Neural crest cell (in vitro differentiated cells): ENCODE results near the gene TAOK3. TPM values are rescaled to one million over a fixed set of nuclear protein-coding genes. Genes with fewer than 3 reads are reported as not detected.
"Not testable (repeated sequence)": the region's sequence is repeated elsewhere in the genome, so short reads cannot be mapped to it uniquely, and the experiment has no call there.

ENCODE experiments used
- DNase-seq: peaks from one replicate; pipeline ENCODE4 v3.0.0; 2021; ENCODE audit warnings: low read depth, mixed read lengths, low spot score
- H3K27ac Mint-ChIP-seq: one replicate; pipeline ENCODE4 v1.8.0; 2021; ENCODE audit warnings: mild to moderate bottlenecking, mixed read lengths; ENCODE audit not compliant: unreplicated experiment
- H3K27me3 Mint-ChIP-seq: 2 replicates; pipeline ENCODE4 v1.8.0; 2021; ENCODE audit warnings: low read depth, mild to moderate bottlenecking, mixed read lengths
- H3K36me3 Mint-ChIP-seq: 2 replicates; pipeline ENCODE4 v1.8.0; 2021; ENCODE audit warnings: low read depth, mild to moderate bottlenecking, mixed read lengths
- H3K4me1 Mint-ChIP-seq: 2 replicates; pipeline ENCODE4 v1.8.0; 2021; ENCODE audit warnings: mixed read lengths
- H3K4me3 Mint-ChIP-seq: one replicate; pipeline ENCODE4 v1.8.0; 2021; ENCODE audit warnings: mild to moderate bottlenecking, mixed read lengths
- H3K9me3 Mint-ChIP-seq: 2 replicates; pipeline ENCODE4 v1.8.0; 2021; ENCODE audit warnings: mixed read lengths
- total RNA-seq: library from RNA; stranded (reverse); gene quantifications from 2 replicates; pipeline ENCODE4 v1.2.1, GENCODE V29; 2021
- TF ChIP-seq, protein P1 (sequence below): fragments of 200-600 bp; sonication (generic); conservative IDR thresholded peaks from 2 replicates; pipeline ENCODE4 v1.5.0; 2021; ENCODE audit warnings: antibody characterized with exemption, mild to moderate bottlenecking

Gene TAOK3
- total RNA-seq, 1 donor from 2014 or later, result 15.2 TPM

DNA sequence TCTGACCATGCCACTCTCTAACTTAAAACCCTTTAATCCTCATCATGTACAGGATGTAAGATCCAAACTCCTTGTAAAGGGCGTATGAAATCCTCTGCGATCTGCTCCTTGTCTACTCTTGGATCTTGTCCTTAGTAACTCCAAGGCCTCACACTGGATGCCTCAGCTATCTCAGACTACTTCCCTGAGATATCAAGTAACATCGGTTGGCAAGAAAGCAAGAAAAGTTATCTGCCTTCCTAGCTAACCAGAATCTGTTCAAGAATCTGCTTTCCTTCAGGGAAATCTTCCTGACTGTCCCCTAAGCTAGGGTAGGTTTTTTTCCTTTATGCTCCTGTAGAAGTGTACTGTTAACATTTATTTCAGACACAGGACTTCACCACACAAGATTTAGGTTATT, 82.6 kb downstream of the TAOK3 start:
- TF ChIP-seq, protein P1, sequence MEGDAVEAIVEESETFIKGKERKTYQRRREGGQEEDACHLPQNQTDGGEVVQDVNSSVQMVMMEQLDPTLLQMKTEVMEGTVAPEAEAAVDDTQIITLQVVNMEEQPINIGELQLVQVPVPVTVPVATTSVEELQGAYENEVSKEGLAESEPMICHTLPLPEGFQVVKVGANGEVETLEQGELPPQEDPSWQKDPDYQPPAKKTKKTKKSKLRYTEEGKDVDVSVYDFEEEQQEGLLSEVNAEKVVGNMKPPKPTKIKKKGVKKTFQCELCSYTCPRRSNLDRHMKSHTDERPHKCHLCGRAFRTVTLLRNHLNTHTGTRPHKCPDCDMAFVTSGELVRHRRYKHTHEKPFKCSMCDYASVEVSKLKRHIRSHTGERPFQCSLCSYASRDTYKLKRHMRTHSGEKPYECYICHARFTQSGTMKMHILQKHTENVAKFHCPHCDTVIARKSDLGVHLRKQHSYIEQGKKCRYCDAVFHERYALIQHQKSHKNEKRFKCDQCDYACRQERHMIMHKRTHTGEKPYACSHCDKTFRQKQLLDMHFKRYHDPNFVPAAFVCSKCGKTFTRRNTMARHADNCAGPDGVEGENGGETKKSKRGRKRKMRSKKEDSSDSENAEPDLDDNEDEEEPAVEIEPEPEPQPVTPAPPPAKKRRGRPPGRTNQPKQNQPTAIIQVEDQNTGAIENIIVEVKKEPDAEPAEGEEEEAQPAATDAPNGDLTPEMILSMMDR, result no peak
- H3K36me3 Mint-ChIP-seq, result no peaks in the 10 kb centered on the region
- H3K4me1 Mint-ChIP-seq, result no peaks in the 10 kb centered on the region
- no peaks in the 10 kb centered on the region for H3K9me3 Mint-ChIP-seq
- DNase-seq, result no peak
- H3K4me3 Mint-ChIP-seq, result no peak overlapping the region
- no peaks in the 10 kb centered on the region for H3K27me3 Mint-ChIP-seq
- H3K27ac Mint-ChIP-seq, result no peak overlapping the region

DNA sequence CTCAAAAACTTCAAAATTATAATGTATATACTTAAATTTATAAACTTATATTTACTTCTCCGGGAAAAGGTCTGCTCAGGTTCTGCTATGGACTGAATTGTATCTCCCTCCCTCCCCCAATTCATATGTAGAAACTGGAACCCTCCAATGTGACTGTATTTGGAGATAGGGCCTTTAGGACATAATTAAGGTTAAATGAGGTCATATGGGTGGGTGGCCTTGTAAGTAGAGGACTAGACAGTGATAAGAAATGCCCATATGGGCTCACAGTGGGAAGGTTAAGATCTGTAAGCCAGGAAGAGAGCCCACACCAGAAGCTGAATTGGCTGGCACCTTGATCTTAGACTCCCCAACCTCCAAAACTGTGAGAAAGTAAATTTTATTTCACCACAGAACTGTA, 84.5 kb downstream of the TAOK3 start:
- no peaks in the 10 kb centered on the region for H3K4me1 Mint-ChIP-seq
- TF ChIP-seq, protein P1, result no peak
- H3K36me3 Mint-ChIP-seq, result no peaks in the 10 kb centered on the region
- no peak overlapping the region for H3K27ac Mint-ChIP-seq
- no peak for DNase-seq
- no peaks in the 10 kb centered on the region for H3K27me3 Mint-ChIP-seq
- no peak overlapping the region for H3K4me3 Mint-ChIP-seq
- no peaks in the 10 kb centered on the region for H3K9me3 Mint-ChIP-seq

DNA sequence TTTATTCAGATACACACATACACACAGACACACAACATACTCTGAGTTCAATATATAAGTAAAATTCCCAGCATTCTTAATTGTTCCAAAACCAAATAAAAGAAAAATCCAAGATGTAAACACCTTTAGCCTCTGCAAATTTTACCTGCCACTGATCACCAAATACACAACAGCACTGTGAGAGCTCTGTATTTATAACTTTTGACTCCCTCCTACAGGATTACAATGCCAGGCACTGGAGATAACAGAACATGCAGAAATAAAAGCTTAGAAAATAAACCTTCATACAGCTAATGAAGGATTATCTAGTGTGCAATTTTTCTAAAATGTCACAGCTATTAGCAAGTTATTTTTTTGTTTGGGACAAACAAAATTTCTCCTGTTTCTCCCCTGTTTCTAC, 85.0 kb downstream of the TAOK3 start:
- Mint-ChIP-seq H3K27me3 (no peaks in the 10 kb centered on the region), H3K9me3 (no peaks in the 10 kb centered on the region)

DNA sequence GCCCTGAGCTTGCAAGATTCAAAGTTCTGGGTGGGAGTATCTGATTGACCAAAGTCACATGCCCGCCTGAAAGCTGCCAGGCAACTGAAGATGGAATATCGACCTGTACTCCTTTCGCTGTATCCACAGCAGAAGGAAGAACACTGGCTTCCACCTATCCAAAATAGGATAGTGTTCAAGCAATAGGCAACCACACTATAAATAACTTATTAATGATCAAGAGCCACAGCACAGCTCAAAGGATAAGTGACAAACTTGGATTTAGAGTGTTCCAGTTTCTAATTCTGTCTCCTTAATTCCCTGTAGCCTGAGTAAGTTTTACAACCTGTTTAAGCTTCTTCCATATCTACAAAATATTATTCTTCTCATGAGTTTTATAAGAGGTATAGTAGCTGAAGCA, 89.9 kb downstream of the TAOK3 start:
- no peaks in the 10 kb centered on the region for H3K36me3 Mint-ChIP-seq
- no peaks in the 10 kb centered on the region for H3K4me1 Mint-ChIP-seq
- H3K9me3 Mint-ChIP-seq, result no peaks in the 10 kb centered on the region
- no peaks in the 10 kb centered on the region for H3K27me3 Mint-ChIP-seq
- no peak overlapping the region for H3K27ac Mint-ChIP-seq
- TF ChIP-seq, protein P1, result no peak
- no peak for DNase-seq
- no peak overlapping the region for H3K4me3 Mint-ChIP-seq

More for the DNA sequence above, 85.0 kb downstream of the TAOK3 start:
- H3K4me1 Mint-ChIP-seq, result no peaks in the 10 kb centered on the region
- TF ChIP-seq, protein P1, result no peak
- H3K36me3 Mint-ChIP-seq, result no peaks in the 10 kb centered on the region
- no peak for DNase-seq
- no peak overlapping the region for H3K27ac Mint-ChIP-seq
- no peak overlapping the region for H3K4me3 Mint-ChIP-seq

DNA sequence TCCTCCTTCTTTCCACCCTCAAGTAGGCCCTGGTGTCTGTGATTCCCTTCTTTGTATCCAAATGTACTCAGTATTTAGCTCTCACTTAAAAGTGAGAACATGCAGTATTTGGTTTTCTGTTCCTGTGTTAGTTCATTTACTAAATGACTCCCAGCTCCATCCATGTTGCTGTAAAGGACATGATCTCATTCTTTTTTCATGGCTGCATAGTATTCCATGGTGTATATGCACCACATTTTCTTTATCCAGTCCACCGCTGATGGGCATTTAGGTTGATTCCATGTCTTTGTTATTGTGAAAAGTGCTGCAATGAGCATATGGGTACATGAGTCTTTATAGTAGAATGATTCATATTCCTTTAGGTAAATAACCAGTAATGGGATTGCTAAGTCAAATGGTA, 94.4 kb downstream of the TAOK3 start:
- not testable (repeated sequence) for H3K27ac Mint-ChIP-seq, DNase-seq, H3K36me3 Mint-ChIP-seq, H3K27me3 Mint-ChIP-seq, H3K4me1 Mint-ChIP-seq, H3K4me3 Mint-ChIP-seq, H3K9me3 Mint-ChIP-seq

DNA sequence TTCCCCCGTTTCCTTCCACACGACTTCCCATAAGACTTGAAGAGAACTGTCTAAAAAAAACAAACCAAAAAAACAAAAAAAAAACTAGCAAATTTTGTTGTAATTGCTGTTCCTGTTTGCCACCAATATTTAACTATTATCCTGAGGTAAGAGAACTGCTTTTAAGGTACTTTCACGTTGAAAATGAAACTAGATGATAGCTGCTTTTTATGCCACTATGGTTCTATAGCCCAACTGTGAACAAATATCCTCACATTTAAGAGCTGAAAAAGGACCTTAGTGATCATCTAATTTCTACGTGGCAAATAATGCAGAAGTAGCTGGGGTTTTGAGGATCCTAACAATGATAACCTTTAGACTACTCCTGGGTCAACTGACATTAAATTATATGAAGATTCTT, 98.6 kb downstream of the TAOK3 start:
- no peak for DNase-seq
- Mint-ChIP-seq H3K36me3 (no peaks in the 10 kb centered on the region), H3K4me1 (no peaks in the 10 kb centered on the region), H3K9me3 (no peaks in the 10 kb centered on the region), H3K27ac (no peak overlapping the region), H3K4me3 (no peak overlapping the region), H3K27me3 (no peaks in the 10 kb centered on the region)
- TF ChIP-seq, protein P1, result no peak
